ENCODE data around the gene ZNF710.

The ZNF710 gene

GRCh38 chr15:90085565-90085964 lies 84.4 kb downstream of the ZNF710 start:
- H2AK5ac ChIP-seq (ENCODE audit: low read depth, low read length), result no peak overlapping the region
- H4K8ac ChIP-seq (ENCODE audit: low read depth, low read length), result no peak overlapping the region
- H2BK120ac ChIP-seq (ENCODE audit: low read depth, low read length), result no peak overlapping the region
- no peak overlapping the region for H3K23ac ChIP-seq (ENCODE audit: low read depth, low read length, poor library complexity)
- no peak overlapping the region for H3K4me3 ChIP-seq (ENCODE audit: low read length in 2 of 2)
- H3K9me3 ChIP-seq (replicated peaks in 1 of 2; ENCODE audit: control insufficient read depth in 2 of 2, insufficient read depth in 1 of 2, low read depth in 1 of 2, low read length in 2 of 2), result no peaks in the 10 kb centered on the region
- no peak overlapping the region for H2BK12ac ChIP-seq (ENCODE audit: low read length)
- H2BK5ac ChIP-seq (ENCODE audit: low read length), result no peak overlapping the region
- no peak overlapping the region for H4K91ac ChIP-seq (ENCODE audit: low read depth, low read length, poor library complexity)
- no peaks in the 10 kb centered on the region for H3K27me3 ChIP-seq (ENCODE audit: control insufficient read depth in 3 of 3, insufficient read depth in 3 of 3, low read depth in 1 of 3, low read length in 3 of 3)
- no CpG with 5 or more reads among the region's 3 CpGs for WGBS, 2 donors (ENCODE audit: extremely low coverage in 2 of 2, insufficient read length in 2 of 2, insufficient replicate concordance in 1 of 2)
- no peak overlapping the region for H3K27ac ChIP-seq (replicated peaks; ENCODE audit: low read length)
- peaks cover 54 to 92% of the 10 kb centered on the region in 2 donors for H3K36me3 ChIP-seq (replicated peaks in 1 of 2; ENCODE audit: control insufficient read depth in 2 of 2, insufficient read depth in 2 of 2, low read length in 2 of 2)
- no peak overlapping the region for H3K18ac ChIP-seq (ENCODE audit: low read length)
- no peak overlapping the region for H3K4ac ChIP-seq (ENCODE audit: low read length)
- H3K9ac ChIP-seq (ENCODE audit: low read depth, low read length, poor library complexity), result no peak overlapping the region
- H3K14ac ChIP-seq (ENCODE audit: low read length), result no peak overlapping the region
- no peak overlapping the region for H3K4me2 ChIP-seq (ENCODE audit: insufficient read depth, low read length, poor library complexity, severe bottlenecking)
- peaks cover 0 to 2% of the 10 kb centered on the region in 2 donors for H3K4me1 ChIP-seq (ENCODE audit: control insufficient read depth in 2 of 2, insufficient read depth in 1 of 2, low read depth in 1 of 2, low read length in 2 of 2)
- no peak overlapping the region for H2AFZ ChIP-seq (ENCODE audit: low read length)
- no peak for DNase-seq (ENCODE audit: low spot score)
- H3K79me1 ChIP-seq (ENCODE audit: low read depth, low read length), result peaks cover 7% of the 10 kb centered on the region
- H2BK15ac ChIP-seq (ENCODE audit: low read length), result no peak overlapping the region

GRCh38 chr15:90086868-90087268 lies 85.7 kb downstream of the ZNF710 start:
- Histone ChIP-seq H3K27me3 (ENCODE audit: control insufficient read depth in 3 of 3, insufficient read depth in 3 of 3, low read depth in 1 of 3, low read length in 3 of 3) (no peaks in the 10 kb centered on the region), H2BK120ac (ENCODE audit: low read depth, low read length) (no peak overlapping the region), H3K9ac (ENCODE audit: low read depth, low read length, poor library complexity) (no peak overlapping the region), H3K4me1 (ENCODE audit: control insufficient read depth in 2 of 2, insufficient read depth in 1 of 2, low read depth in 1 of 2, low read length in 2 of 2) (peaks cover 0 to 2% of the 10 kb centered on the region in 2 donors), H3K4me2 (ENCODE audit: insufficient read depth, low read length, poor library complexity, severe bottlenecking) (no peak overlapping the region), H2BK15ac (ENCODE audit: low read length) (no peak overlapping the region), H3K79me1 (ENCODE audit: low read depth, low read length) (peaks cover 11% of the 10 kb centered on the region), H3K27ac (replicated peaks; ENCODE audit: low read length) (no peak overlapping the region), H2AFZ (ENCODE audit: low read length) (no peak overlapping the region), H3K9me3 (replicated peaks in 1 of 2; ENCODE audit: control insufficient read depth in 2 of 2, insufficient read depth in 1 of 2, low read depth in 1 of 2, low read length in 2 of 2) (no peaks in the 10 kb centered on the region), H3K18ac (ENCODE audit: low read length) (no peak overlapping the region), H3K23ac (ENCODE audit: low read depth, low read length, poor library complexity) (peak overlapping the region; percentile 19), H2BK12ac (ENCODE audit: low read length) (no peak overlapping the region), H2AK5ac (ENCODE audit: low read depth, low read length) (no peak overlapping the region), H3K4ac (ENCODE audit: low read length) (no peak overlapping the region), H4K91ac (ENCODE audit: low read depth, low read length, poor library complexity) (no peak overlapping the region), H3K4me3 (ENCODE audit: low read length in 2 of 2) (no peak overlapping the region), H4K8ac (ENCODE audit: low read depth, low read length) (no peak overlapping the region), H2BK5ac (ENCODE audit: low read length) (no peak overlapping the region), H3K36me3 (replicated peaks in 1 of 2; ENCODE audit: control insufficient read depth in 2 of 2, insufficient read depth in 2 of 2, low read length in 2 of 2) (peaks cover 55 to 92% of the 10 kb centered on the region in 2 donors), H3K14ac (ENCODE audit: low read length) (no peak overlapping the region)
- no CpG with 5 or more reads among the region's 7 CpGs for WGBS, 2 donors (ENCODE audit: extremely low coverage in 2 of 2, insufficient read length in 2 of 2, insufficient replicate concordance in 1 of 2)
- no peak for DNase-seq (ENCODE audit: low spot score)

- no peak overlapping the region for H2BK15ac ChIP-seq (ENCODE audit: low read length)
- no peak overlapping the region for H3K14ac ChIP-seq (ENCODE audit: low read length)
- H2BK12ac ChIP-seq (ENCODE audit: low read length), result no peak overlapping the region
- no peaks in the 10 kb centered on the region for H3K27me3 ChIP-seq (ENCODE audit: control insufficient read depth in 3 of 3, insufficient read depth in 3 of 3, low read depth in 1 of 3, low read length in 3 of 3)
- H3K4me2 ChIP-seq (ENCODE audit: insufficient read depth, low read length, poor library complexity, severe bottlenecking), result no peak overlapping the region
- H3K4ac ChIP-seq (ENCODE audit: low read length), result no peak overlapping the region
- H3K4me3 ChIP-seq (ENCODE audit: low read length in 2 of 2), result no peak overlapping the region
- peaks cover 0 to 4% of the 10 kb centered on the region in 2 donors for H3K9me3 ChIP-seq (replicated peaks in 1 of 2; ENCODE audit: control insufficient read depth in 2 of 2, insufficient read depth in 1 of 2, low read depth in 1 of 2, low read length in 2 of 2)
- no peak overlapping the region for H4K91ac ChIP-seq (ENCODE audit: low read depth, low read length, poor library complexity)
- H3K9ac ChIP-seq (ENCODE audit: low read depth, low read length, poor library complexity), result no peak overlapping the region
- H2AFZ ChIP-seq (ENCODE audit: low read length), result no peak overlapping the region
- no CpG with 5 or more reads among the region's 20 CpGs for WGBS, 2 donors (ENCODE audit: extremely low coverage in 2 of 2, insufficient read length in 2 of 2, insufficient replicate concordance in 1 of 2)
- H2BK120ac ChIP-seq (ENCODE audit: low read depth, low read length), result no peak overlapping the region
- H4K8ac ChIP-seq (ENCODE audit: low read depth, low read length), result no peak overlapping the region
- no peaks in the 10 kb centered on the region for H3K4me1 ChIP-seq (ENCODE audit: control insufficient read depth in 2 of 2, insufficient read depth in 1 of 2, low read depth in 1 of 2, low read length in 2 of 2)
- H2AK5ac ChIP-seq (ENCODE audit: low read depth, low read length), result no peak overlapping the region
- peaks cover 11% of the 10 kb centered on the region for H3K79me1 ChIP-seq (ENCODE audit: low read depth, low read length)
- no peak overlapping the region for H3K27ac ChIP-seq (replicated peaks; ENCODE audit: low read length)
- H3K36me3 ChIP-seq (replicated peaks in 1 of 2; ENCODE audit: control insufficient read depth in 2 of 2, insufficient read depth in 2 of 2, low read length in 2 of 2), result peaks cover 55 to 90% of the 10 kb centered on the region in 2 donors
- no peak overlapping the region for H3K18ac ChIP-seq (ENCODE audit: low read length)
- H2BK5ac ChIP-seq (ENCODE audit: low read length), result no peak overlapping the region
- no peak for DNase-seq (ENCODE audit: low spot score)
- no peak overlapping the region for H3K23ac ChIP-seq (ENCODE audit: low read depth, low read length, poor library complexity)
Observed at GRCh38 chr15:90087454-90088154, 86.5 kb downstream of the ZNF710 start.

- no peak overlapping the region for H2AFZ ChIP-seq (ENCODE audit: low read length)
- H3K4me1 ChIP-seq (ENCODE audit: control insufficient read depth in 2 of 2, insufficient read depth in 1 of 2, low read depth in 1 of 2, low read length in 2 of 2), result no peaks in the 10 kb centered on the region
- no peaks in the 10 kb centered on the region for H3K27me3 ChIP-seq (ENCODE audit: control insufficient read depth in 3 of 3, insufficient read depth in 3 of 3, low read depth in 1 of 3, low read length in 3 of 3)
- no peak overlapping the region for H3K4me3 ChIP-seq (ENCODE audit: low read length in 2 of 2)
- peaks cover 15% of the 10 kb centered on the region for H3K79me1 ChIP-seq (ENCODE audit: low read depth, low read length)
- no peak overlapping the region for H3K4ac ChIP-seq (ENCODE audit: low read length)
- no peak overlapping the region for H2AK5ac ChIP-seq (ENCODE audit: low read depth, low read length)
- no peak overlapping the region for H2BK15ac ChIP-seq (ENCODE audit: low read length)
- peak overlapping the region; percentile 43 for H3K23ac ChIP-seq (ENCODE audit: low read depth, low read length, poor library complexity)
- no peak overlapping the region for H3K14ac ChIP-seq (ENCODE audit: low read length)
- no peak overlapping the region for H2BK120ac ChIP-seq (ENCODE audit: low read depth, low read length)
- DNase-seq (ENCODE audit: low spot score), result no peak
- no peak overlapping the region for H3K18ac ChIP-seq (ENCODE audit: low read length)
- peaks cover 0 to 9% of the 10 kb centered on the region in 2 donors for H3K9me3 ChIP-seq (replicated peaks in 1 of 2; ENCODE audit: control insufficient read depth in 2 of 2, insufficient read depth in 1 of 2, low read depth in 1 of 2, low read length in 2 of 2)
- no peak overlapping the region for H3K27ac ChIP-seq (replicated peaks; ENCODE audit: low read length)
- H3K4me2 ChIP-seq (ENCODE audit: insufficient read depth, low read length, poor library complexity, severe bottlenecking), result no peak overlapping the region
- H2BK12ac ChIP-seq (ENCODE audit: low read length), result no peak overlapping the region
- peaks cover 36 to 64% of the 10 kb centered on the region in 2 donors for H3K36me3 ChIP-seq (replicated peaks in 1 of 2; ENCODE audit: control insufficient read depth in 2 of 2, insufficient read depth in 2 of 2, low read length in 2 of 2)
- no peak overlapping the region for H3K9ac ChIP-seq (ENCODE audit: low read depth, low read length, poor library complexity)
- H4K8ac ChIP-seq (ENCODE audit: low read depth, low read length), result no peak overlapping the region
- no peak overlapping the region for H2BK5ac ChIP-seq (ENCODE audit: low read length)
- no CpG with 5 or more reads among the region's 11 CpGs for WGBS, 2 donors (ENCODE audit: extremely low coverage in 2 of 2, insufficient read length in 2 of 2, insufficient replicate concordance in 1 of 2)
- no peak overlapping the region for H4K91ac ChIP-seq (ENCODE audit: low read depth, low read length, poor library complexity)
Observed at GRCh38 chr15:90090226-90090848, 89.2 kb downstream of the ZNF710 start.

Data from neuronal stem cell (in vitro differentiated cells).